HepG2 (cell line): ENCODE measurements around the gene INTS14. TPM values are rescaled to one million over a fixed set of nuclear protein-coding genes. Genes with fewer than 3 reads are reported as not detected.
A peak's percentile ranks its signal among the peaks of the same experiment; 100 is the strongest.

Experiments used
- ESRRA ChIP-seq: sonication (generic); formaldehyde crosslinking; IDR thresholded peaks from 2 replicates; pipeline ENCODE4 v1.5.1; 2020; ENCODE audit warnings: mild to moderate bottlenecking, low read depth, missing genetic modification reagents
- FLYWCH1 ChIP-seq: sonication (generic); formaldehyde crosslinking; IDR thresholded peaks from 2 replicates; pipeline ENCODE4 v1.8.1; 2023; ENCODE audit warnings: mild to moderate bottlenecking, missing genetic modification reagents
- KMT2A ChIP-seq: sonication (generic); formaldehyde crosslinking; IDR thresholded peaks from 2 replicates; pipeline ENCODE4 v1.4.0; 2020; ENCODE audit warnings: missing genetic modification reagents
- MAF1 ChIP-seq: sonication (generic); formaldehyde crosslinking; IDR thresholded peaks from 2 replicates; pipeline ENCODE4 v1.5.0; 2020; ENCODE audit warnings: missing genetic modification reagents, borderline replicate concordance
- MAFG ChIP-seq: sonication (generic); formaldehyde crosslinking; IDR thresholded peaks from 2 replicates; pipeline ENCODE4 v1.5.1; 2020; ENCODE audit warnings: mild to moderate bottlenecking, missing genetic modification reagents
- MAFK ChIP-seq, 2 experiments: IDR thresholded peaks in 1 of 2; conservative IDR thresholded peaks in 1 of 2; 2 replicates each; pipeline ENCODE4 v1.6.1; 2011; ENCODE audit warnings: improper control_type of control experiment in 2 of 2, low read length in 2 of 2
- MTA3 ChIP-seq: sonication (generic); formaldehyde crosslinking; IDR thresholded peaks from 2 replicates; pipeline ENCODE4 v1.4.0; 2020; ENCODE audit warnings: missing genetic modification reagents
- MYNN ChIP-seq: sonication (generic); formaldehyde crosslinking; IDR thresholded peaks from 2 replicates; pipeline ENCODE4 v1.4.0; 2020; ENCODE audit warnings: mild to moderate bottlenecking, low read depth, missing genetic modification reagents
- PHB2 ChIP-seq: fragments of 450-650 bp; IDR thresholded peaks from 2 replicates; pipeline ENCODE4 v1.6.1; 2018; ENCODE audit not compliant: partially characterized antibody
- POGK ChIP-seq: sonication (generic); formaldehyde crosslinking; conservative IDR thresholded peaks from 2 replicates; pipeline ENCODE4 v1.8.0; 2022; ENCODE audit warnings: mild to moderate bottlenecking, moderate library complexity, missing genetic modification reagents
- RFXANK ChIP-seq: IDR thresholded peaks from 2 replicates; pipeline ENCODE4 v1.6.1; 2016
- SOX6 ChIP-seq, 2 experiments: fragments of 450-650 bp in 1 of 2; sonication (generic) in 1 of 2; formaldehyde crosslinking in 1 of 2; IDR thresholded peaks; 2 replicates each; pipeline versions ENCODE4 v1.4.0 to v1.6.1; 2017 to 2020; ENCODE audit warnings: antibody characterized with exemption in 1 of 2, mild to moderate bottlenecking in 1 of 2, missing genetic modification reagents in 1 of 2
- SYNCRIP ChIP-seq: fragments of 200-400 bp; formaldehyde crosslinking; IDR thresholded peaks from 2 replicates; pipeline ENCODE4 v1.6.1; 2018; ENCODE audit warnings: mild to moderate bottlenecking, low read depth, low read length; ENCODE audit not compliant: insufficient read depth
- THAP11 ChIP-seq: IDR thresholded peaks from 2 replicates; pipeline ENCODE4 v1.6.1; 2016; ENCODE audit warnings: missing biosample characterization, missing genetic modification reagents
- ZBTB42 ChIP-seq: sonication (generic); formaldehyde crosslinking; IDR thresholded peaks from 2 replicates; pipeline ENCODE4 v1.5.0; 2020; ENCODE audit warnings: mild to moderate bottlenecking, missing genetic modification reagents
- ZBTB8A ChIP-seq: sonication (generic); formaldehyde crosslinking; IDR thresholded peaks from 2 replicates; pipeline ENCODE4 v1.4.0; 2020; ENCODE audit warnings: mild to moderate bottlenecking, low read depth, missing genetic modification reagents, borderline replicate concordance
- ZKSCAN5 ChIP-seq: sonication (generic); formaldehyde crosslinking; IDR thresholded peaks from 2 replicates; pipeline ENCODE4 v1.5.1; 2020; ENCODE audit warnings: mild to moderate bottlenecking, missing genetic modification reagents
- ZNF17 ChIP-seq: sonication (generic); formaldehyde crosslinking; IDR thresholded peaks from 2 replicates; pipeline ENCODE4 v1.5.0; 2020; ENCODE audit warnings: mild to moderate bottlenecking, missing genetic modification reagents
- polyA plus RNA-seq, 8 experiments: library from polyadenylated mRNA; depleted of rRNA in 3 of 8; stranded (reverse) in 7 of 8; unstranded in 1 of 8; fragments of >200 nt; fragmentation: Illumina TruSeq in 4 of 8; extraction: Trizol in 4 of 8; gene quantifications; 2 replicates each; pipeline versions ENCODE4 v1.2.1 to v1.2.3, GENCODE V29; 2011 to 2016; ENCODE audit warnings: low read depth in 4 of 8, missing spikeins in 1 of 8, mixed read lengths in 1 of 8; ENCODE audit not compliant: insufficient read depth in 1 of 8
- total RNA-seq, 5 experiments: library from RNA; depleted of rRNA; stranded (reverse); fragments of >200 nt; fragmentation: Illumina TruSeq; extraction: Trizol; gene quantifications; 2 replicates each; pipeline ENCODE4 v1.2.3, GENCODE V29; 2016; ENCODE audit warnings: low read depth in 1 of 5
- TF ChIP-seq, protein P1 (sequence below): sonication (generic); formaldehyde crosslinking; IDR thresholded peaks from 2 replicates; pipeline ENCODE4 v1.8.0; 2022; ENCODE audit warnings: missing genetic modification reagents, mild to moderate bottlenecking, borderline replicate concordance
- TF ChIP-seq, protein P2 (sequence below): sonication (generic); formaldehyde crosslinking; IDR thresholded peaks from 2 replicates; pipeline ENCODE4 v1.4.0; 2020; ENCODE audit warnings: missing genetic modification reagents, borderline replicate concordance
- TF ChIP-seq, protein P3 (sequence below): sonication (generic); formaldehyde crosslinking; conservative IDR thresholded peaks from 2 replicates; pipeline ENCODE4 v1.4.0; 2020; ENCODE audit warnings: missing genetic modification reagents

Gene INTS14
- total and polyA plus RNA-seq, 2 of the 13 experiments (the other 11 are each of a cell fraction or from before 2014, with no cell fraction given), result 41.4 to 52.0 TPM

- TF ChIP-seq, protein P1, sequence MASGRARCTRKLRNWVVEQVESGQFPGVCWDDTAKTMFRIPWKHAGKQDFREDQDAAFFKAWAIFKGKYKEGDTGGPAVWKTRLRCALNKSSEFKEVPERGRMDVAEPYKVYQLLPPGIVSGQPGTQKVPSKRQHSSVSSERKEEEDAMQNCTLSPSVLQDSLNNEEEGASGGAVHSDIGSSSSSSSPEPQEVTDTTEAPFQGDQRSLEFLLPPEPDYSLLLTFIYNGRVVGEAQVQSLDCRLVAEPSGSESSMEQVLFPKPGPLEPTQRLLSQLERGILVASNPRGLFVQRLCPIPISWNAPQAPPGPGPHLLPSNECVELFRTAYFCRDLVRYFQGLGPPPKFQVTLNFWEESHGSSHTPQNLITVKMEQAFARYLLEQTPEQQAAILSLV (CRISPR knock-in tag), result peak; percentile 96
- TF ChIP-seq MAF1 (CRISPR knock-in tag), result no peak
- TF ChIP-seq FLYWCH1 (CRISPR knock-in tag), result no peak
- peak; percentile 63; the same call in 1 of the 2 replicates for TF ChIP-seq THAP11 (CRISPR knock-in tag)
- TF ChIP-seq, protein P2, sequence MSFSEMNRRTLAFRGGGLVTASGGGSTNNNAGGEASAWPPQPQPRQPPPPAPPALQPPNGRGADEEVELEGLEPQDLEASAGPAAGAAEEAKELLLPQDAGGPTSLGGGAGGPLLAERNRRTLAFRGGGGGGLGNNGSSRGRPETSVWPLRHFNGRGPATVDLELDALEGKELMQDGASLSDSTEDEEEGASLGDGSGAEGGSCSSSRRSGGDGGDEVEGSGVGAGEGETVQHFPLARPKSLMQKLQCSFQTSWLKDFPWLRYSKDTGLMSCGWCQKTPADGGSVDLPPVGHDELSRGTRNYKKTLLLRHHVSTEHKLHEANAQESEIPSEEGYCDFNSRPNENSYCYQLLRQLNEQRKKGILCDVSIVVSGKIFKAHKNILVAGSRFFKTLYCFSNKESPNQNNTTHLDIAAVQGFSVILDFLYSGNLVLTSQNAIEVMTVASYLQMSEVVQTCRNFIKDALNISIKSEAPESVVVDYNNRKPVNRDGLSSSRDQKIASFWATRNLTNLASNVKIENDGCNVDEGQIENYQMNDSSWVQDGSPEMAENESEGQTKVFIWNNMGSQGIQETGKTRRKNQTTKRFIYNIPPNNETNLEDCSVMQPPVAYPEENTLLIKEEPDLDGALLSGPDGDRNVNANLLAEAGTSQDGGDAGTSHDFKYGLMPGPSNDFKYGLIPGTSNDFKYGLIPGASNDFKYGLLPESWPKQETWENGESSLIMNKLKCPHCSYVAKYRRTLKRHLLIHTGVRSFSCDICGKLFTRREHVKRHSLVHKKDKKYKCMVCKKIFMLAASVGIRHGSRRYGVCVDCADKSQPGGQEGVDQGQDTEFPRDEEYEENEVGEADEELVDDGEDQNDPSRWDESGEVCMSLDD, result 0 out of 2 replicates have a peak, but pooled peaks have one; percentile 54
- TF ChIP-seq POGK, result peak; percentile 92
- peak; percentile 57; the same call in 1 of the 2 replicates for TF ChIP-seq ESRRA (CRISPR knock-in tag)
- TF ChIP-seq ZKSCAN5 (CRISPR knock-in tag), result no peak; the same call in 1 of the 2 replicates
- TF ChIP-seq MTA3 (CRISPR knock-in tag), result no peak
- TF ChIP-seq MAFG, result no peak
- no peak for TF ChIP-seq RFXANK (CRISPR knock-in tag)
- peak; percentile 89 for TF ChIP-seq KMT2A (CRISPR knock-in tag)
- TF ChIP-seq MYNN, result peak; percentile 37; the same call in 1 of the 2 replicates
- no peak for TF ChIP-seq MAFK (conservative IDR thresholded peaks at IDR 0.05 in 1 of 2, IDR thresholded peaks at IDR 0.05 in 1 of 2; ENCODE audit: low read length in 2 of 2)
- no peak for TF ChIP-seq SYNCRIP
- TF ChIP-seq PHB2, result no peak
- no peak for TF ChIP-seq SOX6 (IDR thresholded peaks at IDR 0.05)
- TF ChIP-seq SOX6 (CRISPR knock-in tag; IDR thresholded peaks at IDR 0.05), result peak; percentile 62
- TF ChIP-seq ZBTB42, result peak; percentile 91
- TF ChIP-seq, protein P3, sequence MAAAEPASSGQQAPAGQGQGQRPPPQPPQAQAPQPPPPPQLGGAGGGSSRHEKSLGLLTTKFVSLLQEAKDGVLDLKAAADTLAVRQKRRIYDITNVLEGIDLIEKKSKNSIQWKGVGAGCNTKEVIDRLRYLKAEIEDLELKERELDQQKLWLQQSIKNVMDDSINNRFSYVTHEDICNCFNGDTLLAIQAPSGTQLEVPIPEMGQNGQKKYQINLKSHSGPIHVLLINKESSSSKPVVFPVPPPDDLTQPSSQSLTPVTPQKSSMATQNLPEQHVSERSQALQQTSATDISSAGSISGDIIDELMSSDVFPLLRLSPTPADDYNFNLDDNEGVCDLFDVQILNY (CRISPR knock-in tag), result peak; percentile 67
- peak; percentile 24; the same call in 1 of the 2 replicates for TF ChIP-seq ZBTB8A (CRISPR knock-in tag)
- TF ChIP-seq ZNF17 (CRISPR knock-in tag), result no peak
Measured at GRCh38 chr15:65530318-65531111, 80.4 kb downstream of the INTS14 start, which contains the start of gene HACD3 (continued).
